ENCODE data around the gene SLC12A4.
"Not testable (repeated sequence)": the region's sequence is repeated elsewhere in the genome, so short reads cannot be mapped to it uniquely, and the experiment has no call there.

SLC12A4 gene

GRCh38 chr16:67941469-67942199 is 26.8 kb downstream of the SLC12A4 start:
- DNase-seq (ENCODE audit: low read depth) = no peak

- DNase-seq (ENCODE audit: low read depth) = no peak
Observed at GRCh38 chr16:67940446-67941089, 27.9 kb downstream of the SLC12A4 start.

DNA sequence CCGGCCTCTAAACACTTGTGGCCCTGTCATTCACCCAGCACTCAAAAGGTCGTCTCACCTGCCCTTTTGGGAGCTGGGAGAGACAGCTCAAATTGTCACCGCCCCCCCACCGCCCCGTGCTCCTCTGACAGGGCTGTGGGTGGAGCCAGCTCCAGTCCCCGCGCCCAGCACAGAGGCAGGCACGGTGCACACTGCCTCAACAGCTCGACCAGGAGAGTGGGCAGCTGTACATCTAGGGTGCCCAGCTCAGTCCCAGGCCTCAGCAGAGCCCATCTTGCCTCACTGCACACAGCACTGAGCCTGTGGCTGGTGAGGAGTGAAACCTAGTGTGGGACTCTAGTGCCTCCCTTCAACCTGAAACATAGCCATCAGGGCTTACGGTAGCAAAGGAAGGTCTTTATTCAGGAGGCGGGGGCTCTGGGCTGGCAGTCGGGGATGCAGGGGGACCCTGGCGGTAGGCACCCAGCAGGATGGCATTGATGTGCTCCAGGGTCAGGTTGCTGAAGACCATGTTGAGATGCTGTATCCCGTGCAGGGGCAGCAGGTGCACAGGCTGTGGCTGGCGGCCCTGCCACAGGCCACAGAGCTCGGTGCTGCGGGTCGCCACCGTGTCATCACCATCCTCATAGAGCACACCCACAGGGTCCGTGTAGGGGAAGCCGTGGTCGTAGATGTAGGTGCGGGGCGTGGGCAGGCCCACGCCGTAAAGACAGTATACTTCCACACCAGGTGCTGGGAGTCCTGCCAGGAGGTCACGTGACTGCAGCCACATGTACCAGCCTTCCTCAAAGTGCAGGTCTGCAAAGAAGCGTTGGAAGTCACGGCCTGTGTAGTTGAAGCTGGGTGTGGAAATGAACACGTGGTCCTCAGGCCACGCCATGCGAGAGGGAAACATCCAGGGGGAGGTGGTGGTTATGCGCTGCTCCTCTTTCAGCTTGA is 28.7 kb downstream of the SLC12A4 start:
- no peak for DNase-seq (ENCODE audit: low read depth)

DNA sequence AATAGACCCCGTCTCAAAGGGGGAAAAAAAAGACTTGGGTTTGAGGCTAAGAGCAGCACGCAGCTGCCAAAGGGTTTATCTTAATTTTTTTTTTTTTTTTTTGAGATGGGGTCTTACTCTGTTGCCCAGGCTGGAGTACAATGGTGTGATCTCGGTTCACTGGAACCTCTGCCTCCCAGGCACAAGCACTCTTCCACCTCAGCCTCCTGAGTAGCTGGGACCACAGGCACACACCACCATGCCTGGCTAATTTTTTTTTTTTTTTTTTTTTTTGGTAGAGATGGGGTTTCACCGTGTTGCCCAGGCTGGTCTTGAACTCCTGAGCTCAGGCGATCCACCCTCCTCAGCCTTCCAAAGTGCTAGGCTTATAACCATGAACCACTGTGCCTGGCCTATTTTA is 30.7 kb downstream of the SLC12A4 start:
- not testable (repeated sequence) for DNase-seq (ENCODE audit: low read depth)

- no peak for DNase-seq (ENCODE audit: low read depth)
Observed at GRCh38 chr16:67936880-67937605, 31.4 kb downstream of the SLC12A4 start.

- peak; percentile 22 for DNase-seq (ENCODE audit: low read depth)
Observed at GRCh38 chr16:67936124-67936879, 32.1 kb downstream of the SLC12A4 start, which contains the start of gene PSMB10. TSS of gene PSMB10 (minus strand) at chr16:67936850. CDS start at chr16:67936749, 101 bp downstream.

- peak; percentile 68 for DNase-seq (ENCODE audit: low read depth)
Observed at GRCh38 chr16:67935402-67936123, 32.9 kb downstream of the SLC12A4 start.

- DNase-seq (ENCODE audit: low read depth) = no peak
Observed at GRCh38 chr16:67935101-67935401, 33.4 kb downstream of the SLC12A4 start.

DNA sequence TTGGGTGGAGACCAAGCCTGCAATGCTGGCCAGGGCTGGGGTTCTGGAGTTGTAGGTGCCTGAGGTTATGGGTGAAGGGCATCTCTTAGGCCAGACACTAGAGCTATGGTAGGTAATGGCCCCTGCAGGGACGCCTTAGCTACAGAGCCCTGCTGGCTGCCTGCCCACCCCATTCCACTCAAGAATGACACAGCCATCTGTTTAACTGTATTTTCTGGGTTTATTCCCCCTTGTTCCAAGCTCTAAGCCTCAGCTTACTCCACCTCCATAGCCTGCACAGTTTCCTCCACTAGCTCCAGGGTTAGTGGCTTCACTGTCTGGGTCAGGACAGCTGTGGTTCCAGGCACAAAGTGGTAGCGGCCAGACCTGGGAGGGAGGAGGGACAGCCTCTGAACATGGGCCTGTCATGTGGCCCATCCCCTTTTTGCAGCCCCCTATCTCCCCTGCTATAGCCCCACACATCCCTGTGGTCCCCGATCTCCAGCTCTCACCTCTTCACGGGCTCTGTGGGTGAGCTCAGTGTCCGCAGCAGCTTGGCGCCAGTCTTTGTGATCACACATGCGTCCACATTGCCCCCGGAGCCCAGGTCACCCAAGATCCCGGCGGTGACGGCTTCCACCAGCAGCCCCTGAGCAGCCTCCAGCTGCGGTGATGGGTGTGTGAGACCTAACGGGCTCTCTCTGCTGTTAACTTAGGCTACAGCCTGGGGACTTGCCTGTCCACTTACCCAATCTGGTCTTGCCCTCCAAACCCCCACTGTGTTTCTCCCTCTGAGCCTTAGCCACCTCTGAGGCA is 33.9 kb downstream of the SLC12A4 start:
- no peak for DNase-seq (ENCODE audit: low read depth)

GRCh38 chr16:67933805-67934204 is 34.6 kb downstream of the SLC12A4 start:
- no peak for DNase-seq (ENCODE audit: low read depth)

- no peak for DNase-seq (ENCODE audit: low read depth)
Observed at GRCh38 chr16:67932462-67932840, 36.0 kb downstream of the SLC12A4 start.

DNA sequence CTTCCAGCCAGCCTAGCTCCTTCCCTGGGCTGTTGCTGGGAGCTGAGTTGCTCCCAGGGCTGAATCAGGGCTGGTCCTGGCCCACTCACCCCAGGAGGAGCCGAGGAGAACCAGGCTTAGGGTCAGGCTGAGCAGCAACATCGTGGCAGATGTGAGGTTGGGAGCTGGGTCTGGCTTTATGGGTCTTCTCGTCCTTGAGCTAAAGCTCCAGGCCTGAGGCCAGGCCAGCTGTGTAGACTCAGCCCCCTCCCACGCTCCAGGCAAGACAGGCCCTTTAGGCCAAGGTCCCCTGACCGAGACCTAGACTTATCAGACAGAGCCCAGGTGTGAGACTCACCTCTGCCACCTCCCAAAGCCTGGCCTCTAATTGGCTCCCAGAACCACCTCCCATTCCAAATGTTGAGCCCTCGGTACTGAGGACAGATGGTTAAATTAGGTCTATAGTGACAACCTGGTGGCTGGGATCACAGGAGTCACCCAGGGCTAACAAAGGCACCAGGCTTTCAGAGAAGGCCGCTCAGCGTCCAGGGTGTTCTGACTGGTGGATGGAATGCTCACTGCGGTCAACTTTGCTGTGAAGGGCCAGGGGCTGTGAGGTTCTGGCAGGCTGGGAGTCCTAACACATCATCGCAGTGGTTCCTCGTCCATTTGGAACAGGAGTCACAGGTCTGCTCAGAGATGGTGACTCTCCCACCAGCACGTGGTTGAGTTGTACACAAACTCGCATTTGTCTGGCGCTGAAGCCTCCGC is 36.5 kb downstream of the SLC12A4 start, which contains the start of gene CTRL:
Gene CTRL, minus strand, starts transcription at position 151 of the 750 bp plus-strand sequence. Its CDS starts 10 bp downstream, at position 141.
- DNase-seq (ENCODE audit: low read depth) = no peak

- no peak for DNase-seq (ENCODE audit: low read depth)
Observed at GRCh38 chr16:67930678-67931211, 37.7 kb downstream of the SLC12A4 start.

GRCh38 chr16:67930191-67930590 is 38.2 kb downstream of the SLC12A4 start:
- no peak for DNase-seq (ENCODE audit: low read depth)

GRCh38 chr16:67928561-67929364 is 39.7 kb downstream of the SLC12A4 start:
- DNase-seq (ENCODE audit: low read depth) = no peak

GRCh38 chr16:67928147-67928546 is 40.3 kb downstream of the SLC12A4 start:
- DNase-seq (ENCODE audit: low read depth) = no peak

- DNase-seq (ENCODE audit: low read depth) = no peak
Observed at GRCh38 chr16:67927131-67927941, 41.1 kb downstream of the SLC12A4 start.

All from non-pigmented ciliary epithelial cell (primary cell).